K562 (cell line): ENCODE data around the gene CRKL. TPM values are rescaled to one million over a fixed set of nuclear protein-coding genes. Genes with fewer than 3 reads are reported as not detected.
A peak's percentile ranks its signal among the peaks of the same experiment; 100 is the strongest.

Source experiments
- ATAC-seq: fragments of 200-7000 bp; cut with Tn5 transposase; 3 replicates; pipeline ENCODE4 v1.9.1; 2020; ENCODE audit warnings: moderate library complexity
- BruUV-seq: library from RNA; stranded (reverse); fragments of 400-500 nt; replicated peaks from 2 replicates; lab custom pipeline; 2021; lab: Mats Ljungman, UMichigan
- CTCF ChIA-PET: fragments of 300-600 bp; formaldehyde crosslinking; extraction: SDS; loops from one replicate; lab custom pipeline; 2021; ENCODE audit warnings: low intra/inter-chr PET ratio; lab: Yijun Ruan, JAX
- POLR2A ChIA-PET: fragments of 300-600, 350-650 bp; sonication (Branson Sonifier 250); formaldehyde crosslinking; extraction: SDS; loops from one replicate; lab custom pipeline; 2021; ENCODE audit warnings: antibody characterized with exemption, inconsistent platforms; lab: Yijun Ruan, JAX
- DNase-seq, 4 experiments: peaks; one replicate each; pipeline versions ENCODE4 v3.0.0 to v3.0.0-alpha.2; 2011 to 2018; ENCODE audit warnings: low spot score in 3 of 4, mixed read lengths in 3 of 4; ENCODE audit errors: extremely low read depth in 1 of 4
- FAIRE-seq: peaks from 2 replicates; lab custom pipeline; 2011; peaks lifted over from hg19 to GRCh38; lab: Jason Lieb, UNC
- H2AFZ ChIP-seq: 2 replicates; pipeline ENCODE4 v1.6.0; 2011; ENCODE audit warnings: low read depth, low read length, control low read depth, inconsistent platforms
- H3K27ac ChIP-seq: fragments of 200-600 bp; 3 replicates; pipeline ENCODE4 v1.8.0; 2011; ENCODE audit warnings: low read depth, mild to moderate bottlenecking, control low read depth, inconsistent platforms, low read length, moderate library complexity, mixed read lengths; ENCODE audit errors: extremely low read depth
- H3K27me3 ChIP-seq, 2 experiments: fragments of 300-600 bp in 1 of 2; 2 replicates in 1 of 2; 3 replicates in 1 of 2; pipeline versions ENCODE4 v1.6.0 to v1.8.0; 2011; ENCODE audit warnings: inconsistent platforms in 2 of 2, low read length in 2 of 2, mild to moderate bottlenecking in 1 of 2, mixed read lengths in 1 of 2, moderate library complexity in 1 of 2; ENCODE audit not compliant: control insufficient read depth in 2 of 2, insufficient read depth in 2 of 2
- H3K36me3 ChIP-seq: fragments of 300-600 bp; 3 replicates; pipeline ENCODE4 v1.8.0; 2011; ENCODE audit warnings: mild to moderate bottlenecking, low read length, inconsistent platforms; ENCODE audit not compliant: control insufficient read depth, insufficient read depth
- H3K4me1 ChIP-seq, 2 experiments: fragments of 200-600 bp in 1 of 2; replicated peaks in 1 of 2; 2 replicates in 1 of 2; 3 replicates in 1 of 2; pipeline versions ENCODE4 v1.5.1 to v1.8.0; 2011; ENCODE audit warnings: inconsistent platforms in 2 of 2, low read length in 2 of 2, mild to moderate bottlenecking in 1 of 2, mixed read lengths in 1 of 2, moderate library complexity in 1 of 2; ENCODE audit not compliant: control insufficient read depth in 2 of 2, insufficient read depth in 2 of 2
- H3K4me2 ChIP-seq: 2 replicates; pipeline ENCODE4 v1.6.1; 2011; ENCODE audit warnings: low read length, control low read depth, inconsistent platforms, mixed read lengths; ENCODE audit not compliant: insufficient read depth
- H3K4me3 ChIP-seq: fragments of 200-600 bp; sonication (generic), shearing (Covaris generic); 2 replicates; pipeline ENCODE4 v1.5.1; 2016; ENCODE audit warnings: control low read depth, inconsistent platforms
- H3K79me2 ChIP-seq: fragments of 200-600 bp; 3 replicates; pipeline ENCODE4 v1.8.0; 2011; ENCODE audit warnings: low read length, inconsistent platforms; ENCODE audit not compliant: control insufficient read depth, insufficient read depth
- H3K9ac ChIP-seq, 2 experiments: 2 replicates each; pipeline versions ENCODE4 v1.6.0 to v1.6.1; 2011; ENCODE audit warnings: low read depth in 2 of 2, low read length in 2 of 2, control low read depth in 1 of 2, inconsistent platforms in 1 of 2, mild to moderate bottlenecking in 1 of 2, mixed read lengths in 1 of 2; ENCODE audit not compliant: insufficient read depth in 1 of 2
- H3K9me1 ChIP-seq: one replicate; pipeline ENCODE4 v1.6.0; 2011; ENCODE audit warnings: inconsistent platforms, mild to moderate bottlenecking, low read length, moderate library complexity; ENCODE audit not compliant: control insufficient read depth, insufficient read depth
- H3K9me3 ChIP-seq: replicated peaks from 2 replicates; pipeline ENCODE4 v1.5.1; 2011; ENCODE audit warnings: low read depth, low read length, inconsistent platforms; ENCODE audit not compliant: control insufficient read depth, insufficient read depth
- H4K20me1 ChIP-seq: replicated peaks from 2 replicates; pipeline ENCODE4 v1.6.1; 2011; ENCODE audit warnings: low read length, inconsistent platforms, mixed read lengths; ENCODE audit not compliant: control insufficient read depth, insufficient read depth
- CBX1 ChIP-seq: sonication (generic); IDR thresholded peaks from 2 replicates; pipeline ENCODE4 v1.6.1; 2016; ENCODE audit warnings: antibody characterized with exemption, low read depth, mild to moderate bottlenecking
- HNRNPUL1 ChIP-seq: fragments of 200-400 bp; formaldehyde crosslinking; IDR thresholded peaks from 2 replicates; pipeline ENCODE4 v1.6.1; 2017; ENCODE audit warnings: low read length
- JUND ChIP-seq, 2 experiments: IDR thresholded peaks; 2 replicates in 1 of 2; 3 replicates in 1 of 2; pipeline ENCODE4 v1.6.1; 2011; ENCODE audit warnings: borderline replicate concordance in 2 of 2, low read depth in 2 of 2, low read length in 2 of 2, improper control_type of control experiment in 1 of 2, missing biosample characterization in 1 of 2, missing genetic modification characterization in 1 of 2, missing genetic modification reagents in 1 of 2
- RBM14 ChIP-seq: fragments of 200-400 bp; formaldehyde crosslinking; IDR thresholded peaks from 2 replicates; pipeline ENCODE4 v1.6.1; 2018; ENCODE audit warnings: low read depth, mild to moderate bottlenecking, low read length, moderate library complexity, borderline replicate concordance; ENCODE audit not compliant: insufficient read depth
- SIRT6 ChIP-seq: IDR thresholded peaks from one replicate; pipeline ENCODE4 v1.6.1; 2012; ENCODE audit warnings: low read depth, mild to moderate bottlenecking, control low read depth, inconsistent platforms, low read length, moderate library complexity
- WGBS: fragments of 100-300 bp; shearing (Covaris generic); methylation state at CpG from one replicate; pipeline ENCODE4 v1.1.6; 2016; ENCODE audit warnings: low coverage, mixed read lengths; ENCODE audit not compliant: insufficient coverage; ENCODE audit errors: missing lambda C conversion rate; 5-methylcytosine and 5-hydroxymethylcytosine counted together
- in situ Hi-C: fragments of 300-500 bp; cut with MboI; formaldehyde crosslinking; loops from 4 replicates; pipeline ENCODE4 v1.15.0; 2018; ENCODE audit warnings: inconsistent platforms, mixed read lengths
- intact Hi-C: fragments of 100-400 bp; cut with micrococcal nuclease; formaldehyde crosslinking; loops from 2 replicates; pipeline ENCODE4 v1.14.2; 2022
- polyA plus RNA-seq, 8 experiments: library from polyadenylated mRNA; depleted of rRNA in 4 of 8; stranded (reverse) in 5 of 8; unstranded in 3 of 8; fragments of >200 nt; fragmentation: Nextera tagmentation in 2 of 8; fragmentation: Illumina TruSeq in 1 of 8; extraction: Ambion mirVana in 2 of 8; extraction: Trizol in 1 of 8; gene quantifications; 2 replicates each; pipeline versions ENCODE4 v1.2.1 to v1.2.3, GENCODE V29; 2011 to 2014; ENCODE audit warnings: inconsistent platforms in 1 of 8, missing spikeins in 1 of 8
- total RNA-seq, 7 experiments: library from RNA; depleted of rRNA in 6 of 7; stranded (reverse); fragments of >200 nt in 6 of 7; fragmentation: Illumina TruSeq in 2 of 7; extraction: Trizol in 2 of 7; gene quantifications; 2 replicates each; pipeline versions ENCODE4 v1.2.1 to v1.2.3, GENCODE V29; 2011 to 2021; ENCODE audit warnings: low replicate concordance in 1 of 7
- TF ChIP-seq, protein P1 (sequence below): fragments of 200-800 bp; sonication (Bioruptor generic); IDR thresholded peaks from 2 replicates; pipeline ENCODE4 v1.6.1; 2017; ENCODE audit warnings: missing genetic modification characterization, missing compliant biosample characterization
- TF ChIP-seq, protein P2 (sequence below): sonication (generic); formaldehyde crosslinking; IDR thresholded peaks from 2 replicates; pipeline ENCODE4 v1.8.1; 2023; ENCODE audit warnings: mild to moderate bottlenecking, missing genetic modification reagents
- TF ChIP-seq, protein P3 (sequence below): fragments of 250-450 bp; sonication (Bioruptor Pico); IDR thresholded peaks from 2 replicates; pipeline ENCODE4 v1.8.0; 2022; ENCODE audit warnings: moderate library complexity, mild to moderate bottlenecking, inconsistent platforms
- TF ChIP-seq, protein P4 (sequence below): sonication (generic); formaldehyde crosslinking; IDR thresholded peaks from 2 replicates; pipeline ENCODE4 v1.8.0; 2023; ENCODE audit warnings: mild to moderate bottlenecking, missing genetic modification reagents

Gene CRKL
- total and polyA plus RNA-seq, 9 of the 15 experiments (the other 6 are each of a cell fraction or from before 2014, with no cell fraction given) = 100 to 263 (median 124) TPM

DNA sequence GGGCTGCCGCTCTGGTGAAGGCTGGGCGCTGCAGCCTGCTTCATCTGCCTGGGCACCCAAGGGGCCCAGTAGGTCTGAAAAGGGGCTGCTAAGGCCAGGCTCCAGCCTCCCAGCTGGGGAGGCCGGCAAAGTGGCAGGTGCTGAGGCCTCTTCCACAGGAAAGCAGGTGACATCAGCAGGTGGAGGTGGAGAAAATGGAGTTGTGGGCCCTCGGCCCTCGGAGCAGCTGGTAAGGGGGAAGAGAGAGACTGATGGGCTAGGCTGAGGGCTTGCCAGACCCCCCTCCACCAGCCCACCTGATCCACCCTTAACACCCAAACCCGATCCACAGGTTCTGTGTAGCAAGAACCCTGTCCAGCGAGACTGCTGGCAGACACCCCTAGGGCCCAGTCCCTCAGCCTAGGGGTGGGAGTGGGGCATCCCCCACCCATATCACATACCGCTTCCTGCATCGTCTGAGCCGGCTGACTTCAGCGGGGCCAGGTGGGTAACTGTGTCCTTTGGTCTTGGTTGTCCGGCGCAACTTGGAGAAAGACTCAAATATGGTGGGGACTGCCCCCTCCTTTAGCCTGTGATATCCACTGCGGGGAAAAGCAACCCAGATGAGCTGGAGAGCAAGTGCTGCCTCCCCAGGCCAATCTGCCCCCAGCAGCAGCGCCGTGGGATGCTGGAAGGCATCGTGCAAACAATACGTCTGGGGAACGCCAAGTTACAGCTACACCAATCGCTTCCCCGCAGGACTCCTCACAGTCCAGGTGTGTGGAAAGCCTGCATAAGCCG, 83.2 kb downstream of the CRKL start (continued):
- 0 out of 2 replicates have a peak, but pooled peaks have one; percentile 39 for TF ChIP-seq JUND (IDR thresholded peaks at IDR 0.05; ENCODE audit: borderline replicate concordance, low read depth, low read length)
- TF ChIP-seq JUND (tag; IDR thresholded peaks at IDR 0.05; ENCODE audit: borderline replicate concordance, low read depth, low read length) = no peak
- TF ChIP-seq SIRT6 = peak; percentile 96

DNA sequence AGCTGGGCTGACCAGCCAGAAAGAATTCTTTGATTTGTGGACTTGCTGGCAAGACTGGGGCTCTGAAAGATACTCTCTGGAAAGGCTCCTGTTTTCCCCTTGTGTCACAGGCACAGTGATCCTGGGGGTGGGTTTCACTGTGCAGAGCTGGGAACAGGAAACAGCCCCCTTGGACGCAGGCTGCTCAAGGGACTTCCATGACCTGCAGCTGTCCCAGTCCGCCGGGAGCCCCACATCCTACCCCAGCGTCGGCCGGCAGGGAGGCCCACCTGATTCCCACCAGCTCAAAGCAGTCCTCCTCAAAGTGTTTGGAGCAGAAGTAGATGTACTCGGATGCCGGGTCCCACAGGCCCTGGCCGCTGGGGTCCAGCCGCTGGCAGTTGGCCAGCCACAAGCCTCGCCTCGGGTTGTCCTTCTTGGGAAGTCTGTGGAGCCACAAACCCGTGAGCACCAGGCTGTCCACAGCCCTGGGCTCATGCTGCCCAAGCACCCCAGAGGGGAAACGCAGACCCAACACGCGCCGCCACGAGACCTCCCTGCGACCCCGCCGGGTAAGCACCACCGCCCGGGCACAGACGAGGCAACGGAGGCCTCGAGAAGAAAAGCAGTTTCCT, 83.9 kb downstream of the CRKL start:
- intact Hi-C loops (loop anchor here (1.0 to 5.0 kb wide), 7 partner anchors 39 to 494 kb away; partner anchors contain the start of genes CRKL, MED15, PI4KA and SNAP29), in situ Hi-C loops (no loop called here)
- POLR2A ChIA-PET = interaction anchor here (0.6 to 17.9 kb wide), 12 partner anchors 12 to 471 kb away, joined by 3 to 451 read pairs (median 17); partner anchors contain the start of genes AIFM3, LZTR1, P2RX6 and SLC7A4
- DNase-seq (peak in 1 of 4 experiments; percentile 72), FAIRE-seq (no peak), ATAC-seq (peak; percentile 1)
- BruUV-seq = no TSS peak
- Histone ChIP-seq H3K9me3 (no peaks in the 10 kb centered on the region), H4K20me1 (peaks cover 28% of the 10 kb centered on the region; the same call in 1 of the 2 replicates), H3K4me3 (peak overlapping the region; percentile 58), H3K27me3 (no peaks in the 10 kb centered on the region), H3K36me3 (peaks cover 49% of the 10 kb centered on the region), H3K9me1 (no peaks in the 10 kb centered on the region), H2AFZ (peak overlapping the region; percentile 95), H3K79me2 (peaks cover 46% of the 10 kb centered on the region), H3K4me2 (peak overlapping the region; percentile 88), H3K4me1 (peaks cover 25 to 80% of the 10 kb centered on the region in 2 experiments), H3K27ac (peak overlapping the region; percentile 87), H3K9ac (peak overlapping the region; percentile 85 to 93)
- under 1% methylated on average over 26 of the region's 26 CpGs for WGBS
- CTCF ChIA-PET = interaction anchor here (1.0 kb wide), 1 partner anchor 13 kb away, joined by 3 read pairs; no protein-coding TSS in a partner anchor
- no peak for TF ChIP-seq CBX1
- TF ChIP-seq, protein P1, sequence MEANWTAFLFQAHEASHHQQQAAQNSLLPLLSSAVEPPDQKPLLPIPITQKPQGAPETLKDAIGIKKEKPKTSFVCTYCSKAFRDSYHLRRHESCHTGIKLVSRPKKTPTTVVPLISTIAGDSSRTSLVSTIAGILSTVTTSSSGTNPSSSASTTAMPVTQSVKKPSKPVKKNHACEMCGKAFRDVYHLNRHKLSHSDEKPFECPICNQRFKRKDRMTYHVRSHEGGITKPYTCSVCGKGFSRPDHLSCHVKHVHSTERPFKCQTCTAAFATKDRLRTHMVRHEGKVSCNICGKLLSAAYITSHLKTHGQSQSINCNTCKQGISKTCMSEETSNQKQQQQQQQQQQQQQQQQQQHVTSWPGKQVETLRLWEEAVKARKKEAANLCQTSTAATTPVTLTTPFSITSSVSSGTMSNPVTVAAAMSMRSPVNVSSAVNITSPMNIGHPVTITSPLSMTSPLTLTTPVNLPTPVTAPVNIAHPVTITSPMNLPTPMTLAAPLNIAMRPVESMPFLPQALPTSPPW (CRISPR knock-in tag) = no peak
- TF ChIP-seq HNRNPUL1 = no peak
- TF ChIP-seq, protein P2, sequence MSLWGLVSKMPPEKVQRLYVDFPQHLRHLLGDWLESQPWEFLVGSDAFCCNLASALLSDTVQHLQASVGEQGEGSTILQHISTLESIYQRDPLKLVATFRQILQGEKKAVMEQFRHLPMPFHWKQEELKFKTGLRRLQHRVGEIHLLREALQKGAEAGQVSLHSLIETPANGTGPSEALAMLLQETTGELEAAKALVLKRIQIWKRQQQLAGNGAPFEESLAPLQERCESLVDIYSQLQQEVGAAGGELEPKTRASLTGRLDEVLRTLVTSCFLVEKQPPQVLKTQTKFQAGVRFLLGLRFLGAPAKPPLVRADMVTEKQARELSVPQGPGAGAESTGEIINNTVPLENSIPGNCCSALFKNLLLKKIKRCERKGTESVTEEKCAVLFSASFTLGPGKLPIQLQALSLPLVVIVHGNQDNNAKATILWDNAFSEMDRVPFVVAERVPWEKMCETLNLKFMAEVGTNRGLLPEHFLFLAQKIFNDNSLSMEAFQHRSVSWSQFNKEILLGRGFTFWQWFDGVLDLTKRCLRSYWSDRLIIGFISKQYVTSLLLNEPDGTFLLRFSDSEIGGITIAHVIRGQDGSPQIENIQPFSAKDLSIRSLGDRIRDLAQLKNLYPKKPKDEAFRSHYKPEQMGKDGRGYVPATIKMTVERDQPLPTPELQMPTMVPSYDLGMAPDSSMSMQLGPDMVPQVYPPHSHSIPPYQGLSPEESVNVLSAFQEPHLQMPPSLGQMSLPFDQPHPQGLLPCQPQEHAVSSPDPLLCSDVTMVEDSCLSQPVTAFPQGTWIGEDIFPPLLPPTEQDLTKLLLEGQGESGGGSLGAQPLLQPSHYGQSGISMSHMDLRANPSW (CRISPR knock-in tag) = no peak
- TF ChIP-seq, protein P3, sequence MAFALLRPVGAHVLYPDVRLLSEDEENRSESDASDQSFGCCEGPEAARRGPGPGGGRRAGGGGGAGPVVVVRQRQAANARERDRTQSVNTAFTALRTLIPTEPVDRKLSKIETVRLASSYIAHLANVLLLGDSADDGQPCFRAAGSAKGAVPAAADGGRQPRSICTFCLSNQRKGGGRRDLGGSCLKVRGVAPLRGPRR = peak; percentile 21; the same call in 1 of the 2 replicates
- no peak for TF ChIP-seq RBM14
- TF ChIP-seq, protein P4, sequence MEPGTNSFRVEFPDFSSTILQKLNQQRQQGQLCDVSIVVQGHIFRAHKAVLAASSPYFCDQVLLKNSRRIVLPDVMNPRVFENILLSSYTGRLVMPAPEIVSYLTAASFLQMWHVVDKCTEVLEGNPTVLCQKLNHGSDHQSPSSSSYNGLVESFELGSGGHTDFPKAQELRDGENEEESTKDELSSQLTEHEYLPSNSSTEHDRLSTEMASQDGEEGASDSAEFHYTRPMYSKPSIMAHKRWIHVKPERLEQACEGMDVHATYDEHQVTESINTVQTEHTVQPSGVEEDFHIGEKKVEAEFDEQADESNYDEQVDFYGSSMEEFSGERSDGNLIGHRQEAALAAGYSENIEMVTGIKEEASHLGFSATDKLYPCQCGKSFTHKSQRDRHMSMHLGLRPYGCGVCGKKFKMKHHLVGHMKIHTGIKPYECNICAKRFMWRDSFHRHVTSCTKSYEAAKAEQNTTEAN (CRISPR knock-in tag) = no peak
